ENCODE data around the gene TSTD1. TPM values are rescaled to one million over a fixed set of nuclear protein-coding genes. Genes with fewer than 3 reads are reported as not detected.

Gene TSTD1
- total RNA-seq, 1 donor from 2014 or later, result 7.2 TPM

- TF ChIP-seq, protein P1, sequence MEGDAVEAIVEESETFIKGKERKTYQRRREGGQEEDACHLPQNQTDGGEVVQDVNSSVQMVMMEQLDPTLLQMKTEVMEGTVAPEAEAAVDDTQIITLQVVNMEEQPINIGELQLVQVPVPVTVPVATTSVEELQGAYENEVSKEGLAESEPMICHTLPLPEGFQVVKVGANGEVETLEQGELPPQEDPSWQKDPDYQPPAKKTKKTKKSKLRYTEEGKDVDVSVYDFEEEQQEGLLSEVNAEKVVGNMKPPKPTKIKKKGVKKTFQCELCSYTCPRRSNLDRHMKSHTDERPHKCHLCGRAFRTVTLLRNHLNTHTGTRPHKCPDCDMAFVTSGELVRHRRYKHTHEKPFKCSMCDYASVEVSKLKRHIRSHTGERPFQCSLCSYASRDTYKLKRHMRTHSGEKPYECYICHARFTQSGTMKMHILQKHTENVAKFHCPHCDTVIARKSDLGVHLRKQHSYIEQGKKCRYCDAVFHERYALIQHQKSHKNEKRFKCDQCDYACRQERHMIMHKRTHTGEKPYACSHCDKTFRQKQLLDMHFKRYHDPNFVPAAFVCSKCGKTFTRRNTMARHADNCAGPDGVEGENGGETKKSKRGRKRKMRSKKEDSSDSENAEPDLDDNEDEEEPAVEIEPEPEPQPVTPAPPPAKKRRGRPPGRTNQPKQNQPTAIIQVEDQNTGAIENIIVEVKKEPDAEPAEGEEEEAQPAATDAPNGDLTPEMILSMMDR (conservative IDR thresholded peaks at IDR 0.05), result no peak
- no peak overlapping the region for H3K4me3 Mint-ChIP-seq
- H3K36me3 Mint-ChIP-seq (ENCODE audit: low read depth), result no peaks in the 10 kb centered on the region
- no peaks in the 10 kb centered on the region for H3K27me3 Mint-ChIP-seq (ENCODE audit: low read depth)
- no peak overlapping the region for H3K27ac Mint-ChIP-seq (ENCODE audit: unreplicated experiment)
- DNase-seq (ENCODE audit: low read depth, low spot score), result no peak
- H3K9me3 Mint-ChIP-seq, result no peaks in the 10 kb centered on the region
- H3K4me1 Mint-ChIP-seq, result peaks cover 35% of the 10 kb centered on the region
These were observed 38.7 kb upstream of the TSTD1 start for GRCh38 chr1:161077426-161077825.

GRCh38 chr1:161076410-161076809, 37.6 kb upstream of the TSTD1 start:
- TF ChIP-seq, protein P1 (conservative IDR thresholded peaks at IDR 0.05), result no peak
- no peak for DNase-seq (ENCODE audit: low read depth, low spot score)
- no peaks in the 10 kb centered on the region for H3K36me3 Mint-ChIP-seq (ENCODE audit: low read depth)

DNA sequence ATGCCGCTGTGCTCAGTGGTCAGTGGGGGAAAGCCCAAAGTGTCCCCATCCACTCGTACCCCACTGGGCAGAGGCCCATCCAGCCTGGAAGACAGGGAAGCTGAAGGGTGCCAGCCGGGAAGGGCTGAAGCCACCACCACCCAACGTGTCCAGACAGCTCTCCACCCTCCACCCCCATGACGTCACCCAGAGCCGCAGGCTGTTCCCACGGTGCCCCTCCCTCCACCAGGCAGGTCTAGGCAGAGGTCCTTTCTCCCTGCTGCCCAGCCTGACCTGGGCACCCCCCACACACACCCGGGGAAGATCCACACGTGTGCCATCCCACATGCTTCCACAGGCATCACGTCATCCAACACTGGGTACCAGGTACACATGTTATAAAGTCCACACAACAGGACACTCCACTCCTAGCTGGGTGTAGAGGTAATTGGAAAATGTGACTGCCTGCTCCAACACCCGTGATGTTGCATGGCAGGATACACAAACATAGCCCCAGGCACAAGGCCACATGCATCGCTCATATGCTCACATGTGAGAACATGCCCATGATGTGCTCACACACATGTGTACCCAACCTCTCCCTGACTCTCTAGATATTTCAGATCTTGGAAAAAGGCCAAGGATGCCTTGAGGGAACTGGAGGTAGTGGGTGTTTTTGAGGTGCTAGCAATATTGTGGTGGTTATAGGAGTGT, 36.1 kb upstream of the TSTD1 start:
- DNase-seq (ENCODE audit: low read depth, low spot score), result no peak
- Mint-ChIP-seq H3K9me3 (no peaks in the 10 kb centered on the region), H3K27ac (ENCODE audit: unreplicated experiment) (no peak overlapping the region), H3K4me1 (peaks cover 29% of the 10 kb centered on the region), H3K36me3 (ENCODE audit: low read depth) (no peaks in the 10 kb centered on the region), H3K27me3 (ENCODE audit: low read depth) (no peaks in the 10 kb centered on the region), H3K4me3 (no peak overlapping the region)
- TF ChIP-seq, protein P1 (conservative IDR thresholded peaks at IDR 0.05), result no peak

More at GRCh38 chr1:161076410-161076809, 37.6 kb upstream of the TSTD1 start:
- Mint-ChIP-seq H3K4me1 (peaks cover 41% of the 10 kb centered on the region), H3K27ac (ENCODE audit: unreplicated experiment) (no peak overlapping the region), H3K27me3 (ENCODE audit: low read depth) (no peaks in the 10 kb centered on the region), H3K4me3 (no peak overlapping the region), H3K9me3 (no peaks in the 10 kb centered on the region)

DNA sequence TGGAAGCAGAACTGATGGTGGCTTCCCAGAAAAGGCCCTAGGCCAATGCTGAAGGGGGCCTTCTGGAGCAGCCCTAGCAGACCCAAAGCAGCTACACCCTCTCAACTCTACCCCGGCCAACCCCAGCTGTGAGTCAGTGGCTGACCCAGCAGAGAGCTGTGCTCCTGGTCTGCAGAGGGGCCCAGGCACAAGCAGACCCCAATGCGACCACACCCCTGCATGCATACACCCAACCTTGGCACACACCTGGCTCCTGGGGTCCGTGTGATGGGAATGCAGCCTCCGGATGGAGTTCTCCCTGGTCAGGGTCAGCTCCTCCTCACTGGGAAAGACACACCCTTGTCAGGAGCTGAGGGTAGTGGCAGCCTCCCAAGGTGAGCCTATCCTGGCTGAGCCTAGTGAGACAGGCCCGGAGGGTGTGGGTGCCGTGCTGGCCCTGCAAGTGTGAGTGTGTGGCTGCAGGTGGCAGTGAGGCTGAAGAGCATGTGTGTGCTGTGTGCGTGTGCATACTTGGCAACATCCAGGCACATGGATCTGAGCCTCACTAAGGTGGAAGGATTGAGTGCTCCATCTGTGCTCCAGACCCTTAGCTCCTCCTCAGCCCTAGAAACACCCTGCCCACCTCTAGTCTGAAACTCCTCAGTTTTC, 34.8 kb upstream of the TSTD1 start:
- H3K4me1 Mint-ChIP-seq, result peaks cover 24% of the 10 kb centered on the region
- H3K27me3 Mint-ChIP-seq (ENCODE audit: low read depth), result no peaks in the 10 kb centered on the region
- no peaks in the 10 kb centered on the region for H3K36me3 Mint-ChIP-seq (ENCODE audit: low read depth)
- no peak overlapping the region for H3K4me3 Mint-ChIP-seq
- TF ChIP-seq, protein P1 (conservative IDR thresholded peaks at IDR 0.05), result no peak
- H3K9me3 Mint-ChIP-seq, result no peaks in the 10 kb centered on the region
- DNase-seq (ENCODE audit: low read depth, low spot score), result no peak
- peak overlapping the region; percentile 72 for H3K27ac Mint-ChIP-seq (ENCODE audit: unreplicated experiment)

- peaks cover 24% of the 10 kb centered on the region for H3K4me1 Mint-ChIP-seq
- H3K4me3 Mint-ChIP-seq, result no peak overlapping the region
- TF ChIP-seq, protein P1 (conservative IDR thresholded peaks at IDR 0.05), result no peak
- peak overlapping the region; percentile 99 for H3K27ac Mint-ChIP-seq (ENCODE audit: unreplicated experiment)
- DNase-seq (ENCODE audit: low read depth, low spot score), result peak; percentile 37
- no peaks in the 10 kb centered on the region for H3K9me3 Mint-ChIP-seq
- H3K36me3 Mint-ChIP-seq (ENCODE audit: low read depth), result no peaks in the 10 kb centered on the region
- H3K27me3 Mint-ChIP-seq (ENCODE audit: low read depth), result peaks cover 3% of the 10 kb centered on the region
These were observed 34.1 kb upstream of the TSTD1 start for GRCh38 chr1:161072751-161073449.
